Measurements from ENCODE around the gene ZBTB39. TPM values are rescaled to one million over a fixed set of nuclear protein-coding genes. Genes with fewer than 3 reads are reported as not detected.

ZBTB39 gene
- total and polyA plus RNA-seq, 4 donors: 1.8 to 9.9 (median 3.0) TPM

DNA sequence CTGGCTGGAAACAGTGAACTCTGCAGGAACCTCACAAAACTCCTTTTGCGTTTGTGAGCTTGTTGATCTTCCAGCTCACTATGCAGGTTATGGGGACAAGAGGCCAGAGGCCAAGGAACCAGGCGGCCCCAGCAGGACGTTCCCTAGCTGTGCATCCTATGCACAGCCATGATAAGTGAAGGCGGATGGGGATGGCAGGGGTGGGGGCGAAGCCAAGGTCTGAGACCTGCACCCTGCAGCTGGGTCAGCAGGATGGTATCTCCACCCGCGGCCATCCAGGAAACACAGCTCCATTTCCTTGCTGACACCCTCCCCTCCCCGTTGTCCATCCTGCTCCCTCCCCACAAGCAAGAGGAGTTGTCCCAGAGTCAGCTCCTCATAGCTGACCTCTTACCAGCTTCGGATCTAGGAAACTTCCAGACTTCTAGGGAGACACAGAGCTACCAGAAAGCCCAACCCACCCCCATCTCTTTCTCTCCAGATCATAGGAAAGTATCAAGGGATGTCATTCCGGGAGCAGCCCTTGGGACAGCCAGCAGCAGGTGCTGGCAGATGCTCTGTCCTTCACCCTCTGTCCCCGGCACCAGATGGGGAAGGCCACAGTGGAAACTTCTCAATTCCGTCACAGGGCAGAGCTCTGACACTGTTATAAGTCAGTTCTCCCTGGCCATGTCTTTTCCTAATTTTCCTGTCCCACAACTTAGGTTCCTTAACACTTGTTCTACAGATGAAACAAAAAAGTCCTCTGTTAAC, 9.4 kb downstream of the ZBTB39 start:
- Histone ChIP-seq H3K27me3 (ENCODE audit: control insufficient read depth in 4 of 4, insufficient read depth in 4 of 4, low read length in 3 of 4) (no peaks in the 10 kb centered on the region), H3K4me1 (ENCODE audit: control insufficient read depth in 4 of 4, insufficient read depth in 4 of 4, low read length in 3 of 4) (peaks cover 10 to 46% (median 28%) of the 10 kb centered on the region in 4 donors), H3K27ac (ENCODE audit: low read depth in 1 of 2, low read length in 2 of 2) (no peak overlapping the region), H3K9me3 (ENCODE audit: control insufficient read depth in 4 of 4, low read length in 3 of 4) (no peaks in the 10 kb centered on the region), H3K4me3 (ENCODE audit: low read depth in 1 of 3, low read length in 3 of 3) (no peak overlapping the region), H3K36me3 (ENCODE audit: control insufficient read depth in 4 of 4, insufficient read depth in 3 of 4, low read depth in 1 of 4, low read length in 3 of 4) (peaks cover 0 to 2% (median 0%) of the 10 kb centered on the region in 4 donors), H3K9ac (ENCODE audit: low read depth in 1 of 2, low read length in 2 of 2) (no peak overlapping the region)
- TF ChIP-seq, protein P1, sequence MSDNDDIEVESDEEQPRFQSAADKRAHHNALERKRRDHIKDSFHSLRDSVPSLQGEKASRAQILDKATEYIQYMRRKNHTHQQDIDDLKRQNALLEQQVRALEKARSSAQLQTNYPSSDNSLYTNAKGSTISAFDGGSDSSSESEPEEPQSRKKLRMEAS (IDR thresholded peaks at IDR 0.05): peak; percentile 32
- TF ChIP-seq HNF4A (conservative IDR thresholded peaks at IDR 0.05) (no peak), RXRA (IDR thresholded peaks at IDR 0.05) (peak; percentile 27 to 29), SP1 (IDR thresholded peaks at IDR 0.05) (peak; percentile 1), FOXA2 (IDR thresholded peaks at IDR 0.05) (no peak), NR2F2 (IDR thresholded peaks at IDR 0.05) (peak; percentile 99), EGR1 (IDR thresholded peaks at IDR 0.05; ENCODE audit: low read depth in 2 of 2) (no peak)
- TF ChIP-seq, protein P2, sequence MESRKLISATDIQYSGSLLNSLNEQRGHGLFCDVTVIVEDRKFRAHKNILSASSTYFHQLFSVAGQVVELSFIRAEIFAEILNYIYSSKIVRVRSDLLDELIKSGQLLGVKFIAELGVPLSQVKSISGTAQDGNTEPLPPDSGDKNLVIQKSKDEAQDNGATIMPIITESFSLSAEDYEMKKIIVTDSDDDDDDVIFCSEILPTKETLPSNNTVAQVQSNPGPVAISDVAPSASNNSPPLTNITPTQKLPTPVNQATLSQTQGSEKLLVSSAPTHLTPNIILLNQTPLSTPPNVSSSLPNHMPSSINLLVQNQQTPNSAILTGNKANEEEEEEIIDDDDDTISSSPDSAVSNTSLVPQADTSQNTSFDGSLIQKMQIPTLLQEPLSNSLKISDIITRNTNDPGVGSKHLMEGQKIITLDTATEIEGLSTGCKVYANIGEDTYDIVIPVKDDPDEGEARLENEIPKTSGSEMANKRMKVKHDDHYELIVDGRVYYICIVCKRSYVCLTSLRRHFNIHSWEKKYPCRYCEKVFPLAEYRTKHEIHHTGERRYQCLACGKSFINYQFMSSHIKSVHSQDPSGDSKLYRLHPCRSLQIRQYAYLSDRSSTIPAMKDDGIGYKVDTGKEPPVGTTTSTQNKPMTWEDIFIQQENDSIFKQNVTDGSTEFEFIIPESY (IDR thresholded peaks at IDR 0.05): no peak
- 76% methylated on average over 12 of the region's 12 CpGs for WGBS
- DNase-seq (ENCODE audit: low spot score): peak; percentile 33

DNA sequence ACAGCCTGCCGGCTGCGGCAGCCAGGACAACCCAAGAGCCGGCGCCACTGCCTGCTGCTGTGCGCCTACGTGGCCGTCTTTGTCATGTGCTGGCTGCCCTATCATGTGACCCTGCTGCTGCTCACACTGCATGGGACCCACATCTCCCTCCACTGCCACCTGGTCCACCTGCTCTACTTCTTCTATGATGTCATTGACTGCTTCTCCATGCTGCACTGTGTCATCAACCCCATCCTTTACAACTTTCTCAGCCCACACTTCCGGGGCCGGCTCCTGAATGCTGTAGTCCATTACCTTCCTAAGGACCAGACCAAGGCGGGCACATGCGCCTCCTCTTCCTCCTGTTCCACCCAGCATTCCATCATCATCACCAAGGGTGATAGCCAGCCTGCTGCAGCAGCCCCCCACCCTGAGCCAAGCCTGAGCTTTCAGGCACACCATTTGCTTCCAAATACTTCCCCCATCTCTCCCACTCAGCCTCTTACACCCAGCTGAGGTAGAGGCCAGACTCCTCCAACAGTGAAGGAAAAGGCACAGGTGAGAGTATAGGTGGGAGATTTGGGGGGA, 10.3 kb downstream of the ZBTB39 start:
- no peak overlapping the region for H3K4me3 ChIP-seq (ENCODE audit: low read depth in 1 of 3, low read length in 3 of 3)
- H3K27ac ChIP-seq (ENCODE audit: low read depth in 1 of 2, low read length in 2 of 2): peak overlapping the region in 1 of 2 donors; percentile 15
- peak; percentile 24 for DNase-seq (ENCODE audit: low spot score)
- 90% methylated on average over 11 of the region's 11 CpGs for WGBS
- H3K36me3 ChIP-seq (ENCODE audit: control insufficient read depth in 4 of 4, insufficient read depth in 3 of 4, low read depth in 1 of 4, low read length in 3 of 4): peaks cover 0 to 2% (median 0%) of the 10 kb centered on the region in 4 donors
- H3K9me3 ChIP-seq (ENCODE audit: control insufficient read depth in 4 of 4, low read length in 3 of 4): no peaks in the 10 kb centered on the region
- H3K27me3 ChIP-seq (ENCODE audit: control insufficient read depth in 4 of 4, insufficient read depth in 4 of 4, low read length in 3 of 4): no peaks in the 10 kb centered on the region
- TF ChIP-seq, protein P3, sequence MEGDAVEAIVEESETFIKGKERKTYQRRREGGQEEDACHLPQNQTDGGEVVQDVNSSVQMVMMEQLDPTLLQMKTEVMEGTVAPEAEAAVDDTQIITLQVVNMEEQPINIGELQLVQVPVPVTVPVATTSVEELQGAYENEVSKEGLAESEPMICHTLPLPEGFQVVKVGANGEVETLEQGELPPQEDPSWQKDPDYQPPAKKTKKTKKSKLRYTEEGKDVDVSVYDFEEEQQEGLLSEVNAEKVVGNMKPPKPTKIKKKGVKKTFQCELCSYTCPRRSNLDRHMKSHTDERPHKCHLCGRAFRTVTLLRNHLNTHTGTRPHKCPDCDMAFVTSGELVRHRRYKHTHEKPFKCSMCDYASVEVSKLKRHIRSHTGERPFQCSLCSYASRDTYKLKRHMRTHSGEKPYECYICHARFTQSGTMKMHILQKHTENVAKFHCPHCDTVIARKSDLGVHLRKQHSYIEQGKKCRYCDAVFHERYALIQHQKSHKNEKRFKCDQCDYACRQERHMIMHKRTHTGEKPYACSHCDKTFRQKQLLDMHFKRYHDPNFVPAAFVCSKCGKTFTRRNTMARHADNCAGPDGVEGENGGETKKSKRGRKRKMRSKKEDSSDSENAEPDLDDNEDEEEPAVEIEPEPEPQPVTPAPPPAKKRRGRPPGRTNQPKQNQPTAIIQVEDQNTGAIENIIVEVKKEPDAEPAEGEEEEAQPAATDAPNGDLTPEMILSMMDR (IDR thresholded peaks at IDR 0.05; ENCODE audit: low read depth, low read length, missing input control): no peak
- TF ChIP-seq FOXA1 (IDR thresholded peaks at IDR 0.05) (no peak), JUND (IDR thresholded peaks at IDR 0.05) (no peak), RAD21 (IDR thresholded peaks at IDR 0.05) (no peak), GABPA (IDR thresholded peaks at IDR 0.05 in 1 of 2, conservative IDR thresholded peaks at IDR 0.05 in 1 of 2) (no peak), HNF4A (conservative IDR thresholded peaks at IDR 0.05) (no peak), NR2F2 (IDR thresholded peaks at IDR 0.05) (no peak), EGR1 (IDR thresholded peaks at IDR 0.05; ENCODE audit: low read depth in 2 of 2) (no peak), TAF1 (conservative IDR thresholded peaks at IDR 0.05) (no peak), FOXA2 (IDR thresholded peaks at IDR 0.05) (no peak), SP1 (IDR thresholded peaks at IDR 0.05) (no peak), YY1 (IDR thresholded peaks at IDR 0.05) (no peak)
- TF ChIP-seq, protein P4, sequence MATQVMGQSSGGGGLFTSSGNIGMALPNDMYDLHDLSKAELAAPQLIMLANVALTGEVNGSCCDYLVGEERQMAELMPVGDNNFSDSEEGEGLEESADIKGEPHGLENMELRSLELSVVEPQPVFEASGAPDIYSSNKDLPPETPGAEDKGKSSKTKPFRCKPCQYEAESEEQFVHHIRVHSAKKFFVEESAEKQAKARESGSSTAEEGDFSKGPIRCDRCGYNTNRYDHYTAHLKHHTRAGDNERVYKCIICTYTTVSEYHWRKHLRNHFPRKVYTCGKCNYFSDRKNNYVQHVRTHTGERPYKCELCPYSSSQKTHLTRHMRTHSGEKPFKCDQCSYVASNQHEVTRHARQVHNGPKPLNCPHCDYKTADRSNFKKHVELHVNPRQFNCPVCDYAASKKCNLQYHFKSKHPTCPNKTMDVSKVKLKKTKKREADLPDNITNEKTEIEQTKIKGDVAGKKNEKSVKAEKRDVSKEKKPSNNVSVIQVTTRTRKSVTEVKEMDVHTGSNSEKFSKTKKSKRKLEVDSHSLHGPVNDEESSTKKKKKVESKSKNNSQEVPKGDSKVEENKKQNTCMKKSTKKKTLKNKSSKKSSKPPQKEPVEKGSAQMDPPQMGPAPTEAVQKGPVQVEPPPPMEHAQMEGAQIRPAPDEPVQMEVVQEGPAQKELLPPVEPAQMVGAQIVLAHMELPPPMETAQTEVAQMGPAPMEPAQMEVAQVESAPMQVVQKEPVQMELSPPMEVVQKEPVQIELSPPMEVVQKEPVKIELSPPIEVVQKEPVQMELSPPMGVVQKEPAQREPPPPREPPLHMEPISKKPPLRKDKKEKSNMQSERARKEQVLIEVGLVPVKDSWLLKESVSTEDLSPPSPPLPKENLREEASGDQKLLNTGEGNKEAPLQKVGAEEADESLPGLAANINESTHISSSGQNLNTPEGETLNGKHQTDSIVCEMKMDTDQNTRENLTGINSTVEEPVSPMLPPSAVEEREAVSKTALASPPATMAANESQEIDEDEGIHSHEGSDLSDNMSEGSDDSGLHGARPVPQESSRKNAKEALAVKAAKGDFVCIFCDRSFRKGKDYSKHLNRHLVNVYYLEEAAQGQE (IDR thresholded peaks at IDR 0.05): no peak
- TF ChIP-seq, protein P5, sequence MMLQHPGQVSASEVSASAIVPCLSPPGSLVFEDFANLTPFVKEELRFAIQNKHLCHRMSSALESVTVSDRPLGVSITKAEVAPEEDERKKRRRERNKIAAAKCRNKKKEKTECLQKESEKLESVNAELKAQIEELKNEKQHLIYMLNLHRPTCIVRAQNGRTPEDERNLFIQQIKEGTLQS (IDR thresholded peaks at IDR 0.05): no peak
- TF ChIP-seq, protein P1 (IDR thresholded peaks at IDR 0.05): no peak
- TF ChIP-seq, protein P2 (IDR thresholded peaks at IDR 0.05): no peak
- H3K4me1 ChIP-seq (ENCODE audit: control insufficient read depth in 4 of 4, insufficient read depth in 4 of 4, low read length in 3 of 4): peaks cover 3 to 46% (median 27%) of the 10 kb centered on the region in 4 donors
- no peak overlapping the region for H3K9ac ChIP-seq (ENCODE audit: low read depth in 1 of 2, low read length in 2 of 2)
